Stimulated activated CD4-positive, alpha-beta T cell treated with anti-CD3 and anti-CD28 coated beads, TNF-alpha, amount 100 ng/mL, for 1 hour (primary cell): ENCODE data around the gene RAB3C.
"Not testable (repeated sequence)": the region's sequence is repeated elsewhere in the genome, so short reads cannot be mapped to it uniquely, and the experiment has no call there.

Source experiments
- DNase-seq, 3 donors: peaks; one replicate each; pipeline ENCODE4 v3.0.0-alpha.2; 2020; ENCODE audit warnings: low read depth in 3 of 3, low spot score in 1 of 3

RAB3C gene

GRCh38 chr5:58602889-58603288, 20.0 kb downstream of the RAB3C start:
- DNase-seq = not testable (repeated sequence)

DNA sequence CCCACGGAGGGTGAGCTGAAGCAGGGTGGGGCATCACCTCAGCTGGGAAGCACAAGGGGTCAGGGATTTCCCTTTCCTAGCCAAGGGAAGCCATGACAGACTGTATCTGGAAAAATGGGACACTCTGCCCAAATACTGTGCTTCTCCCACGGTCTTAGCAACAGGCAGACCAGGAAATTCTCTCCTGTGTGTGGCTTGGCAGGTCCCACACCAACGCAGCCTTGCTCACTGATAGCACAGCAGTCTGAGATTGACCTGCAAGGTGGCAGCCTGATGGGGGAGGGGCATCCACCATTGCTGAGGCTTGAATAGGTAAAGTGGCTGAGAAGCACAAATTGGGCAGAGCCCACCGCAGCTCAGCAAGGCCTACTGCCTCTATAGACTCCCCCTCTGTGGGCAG, 23.2 kb downstream of the RAB3C start:
- DNase-seq = no peak

- no peak for DNase-seq
Observed at GRCh38 chr5:58615972-58616371, 33.1 kb downstream of the RAB3C start.

DNA sequence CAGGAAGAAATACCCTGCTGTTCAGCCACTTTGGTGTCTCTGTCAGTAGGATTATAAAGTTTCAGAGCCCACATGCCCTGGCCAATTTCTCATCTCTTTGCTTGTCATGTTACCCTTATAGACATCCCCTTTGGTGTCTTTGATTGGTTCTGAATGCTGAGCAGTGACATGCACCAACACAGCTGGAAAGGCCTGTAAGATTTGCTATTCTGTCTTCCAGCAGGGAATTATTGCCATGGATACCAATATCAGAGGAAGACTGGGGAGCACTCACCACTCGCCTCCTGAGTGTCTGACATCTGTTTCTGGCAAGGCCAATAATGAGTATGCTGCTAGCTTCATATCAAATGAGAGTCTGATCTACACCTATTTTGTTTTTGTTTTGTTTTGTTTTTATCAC, 34.4 kb downstream of the RAB3C start:
- no peak for DNase-seq

DNA sequence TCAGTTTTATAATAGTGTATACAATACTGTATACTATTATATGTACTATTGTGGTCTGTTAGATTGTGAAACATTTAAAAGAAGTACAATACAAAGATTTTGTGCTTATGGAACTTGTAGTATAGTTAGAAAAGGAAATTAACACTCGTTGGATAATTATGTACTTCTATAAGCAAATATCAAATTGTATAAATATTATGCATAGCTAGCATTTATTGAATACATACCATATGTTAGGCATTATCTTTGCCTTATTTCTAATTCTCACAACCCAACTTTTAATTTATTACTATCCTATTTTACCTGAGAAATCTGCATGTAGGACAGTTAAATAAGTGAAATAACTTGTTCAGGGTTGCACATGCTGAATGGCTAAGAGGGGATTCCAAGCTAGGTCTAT, 37.5 kb downstream of the RAB3C start:
- DNase-seq = no peak

DNA sequence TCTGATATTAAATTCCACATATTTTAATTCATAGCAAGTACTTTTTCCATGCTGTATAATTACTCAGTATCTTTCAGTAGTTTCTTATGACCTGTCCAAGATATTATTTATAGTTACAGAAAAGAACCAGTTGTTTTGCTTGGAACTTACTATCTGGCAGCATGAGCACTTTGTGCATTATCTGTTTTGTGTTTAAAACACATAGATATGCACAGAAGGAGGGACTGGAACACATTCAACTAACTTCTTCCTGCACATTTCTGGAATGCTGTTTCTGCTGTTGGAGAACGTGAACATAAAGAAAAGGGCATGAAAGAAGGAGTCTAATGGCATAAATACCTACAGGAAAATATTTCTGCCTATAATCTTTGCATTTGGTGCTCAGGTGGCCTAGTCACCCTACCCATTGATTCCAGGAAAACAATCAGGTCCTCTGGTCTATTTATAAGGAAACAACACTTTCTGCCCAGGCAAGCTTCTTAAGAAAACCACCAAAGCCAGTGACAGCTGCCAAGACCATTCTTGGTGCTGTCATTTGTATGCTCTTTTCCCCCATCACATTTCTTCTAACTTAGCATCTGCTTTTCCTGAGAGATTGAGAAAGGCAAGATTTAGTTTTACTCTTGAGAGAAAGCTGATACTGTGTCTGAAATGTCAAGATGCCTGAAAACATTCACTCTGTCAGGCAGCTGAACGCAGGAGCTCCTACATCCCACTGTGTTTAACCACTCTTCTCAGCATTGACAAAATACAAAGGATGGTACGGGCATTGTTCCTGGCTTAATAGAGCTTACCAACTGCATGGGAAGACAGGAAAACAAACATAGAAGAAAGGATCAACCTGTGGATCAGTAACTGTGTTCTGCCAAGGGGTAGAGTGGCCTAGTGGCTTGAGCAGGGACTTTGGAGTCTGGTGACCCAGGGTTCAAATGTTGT, 40.3 kb downstream of the RAB3C start:
- no peak for DNase-seq

DNA sequence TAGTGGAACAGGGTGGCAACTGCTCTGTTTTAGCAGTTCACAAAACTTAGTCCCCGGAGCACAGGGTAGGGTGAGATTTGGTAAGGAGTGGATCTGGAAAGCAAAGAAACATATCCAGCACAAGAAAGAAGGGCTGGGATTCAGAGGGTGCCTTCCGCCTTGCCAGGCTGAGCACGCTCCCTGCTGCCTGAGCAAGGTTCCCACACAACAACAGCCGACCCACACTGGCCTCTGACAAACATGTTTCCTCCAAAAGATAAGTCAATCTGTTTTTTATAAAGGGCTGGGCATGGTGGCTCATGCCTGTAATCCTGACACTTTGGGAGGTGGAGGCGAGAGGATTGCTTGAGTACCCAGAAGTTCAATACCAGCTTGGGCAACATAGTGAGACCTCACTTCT, 45.8 kb downstream of the RAB3C start:
- DNase-seq = no peak

DNA sequence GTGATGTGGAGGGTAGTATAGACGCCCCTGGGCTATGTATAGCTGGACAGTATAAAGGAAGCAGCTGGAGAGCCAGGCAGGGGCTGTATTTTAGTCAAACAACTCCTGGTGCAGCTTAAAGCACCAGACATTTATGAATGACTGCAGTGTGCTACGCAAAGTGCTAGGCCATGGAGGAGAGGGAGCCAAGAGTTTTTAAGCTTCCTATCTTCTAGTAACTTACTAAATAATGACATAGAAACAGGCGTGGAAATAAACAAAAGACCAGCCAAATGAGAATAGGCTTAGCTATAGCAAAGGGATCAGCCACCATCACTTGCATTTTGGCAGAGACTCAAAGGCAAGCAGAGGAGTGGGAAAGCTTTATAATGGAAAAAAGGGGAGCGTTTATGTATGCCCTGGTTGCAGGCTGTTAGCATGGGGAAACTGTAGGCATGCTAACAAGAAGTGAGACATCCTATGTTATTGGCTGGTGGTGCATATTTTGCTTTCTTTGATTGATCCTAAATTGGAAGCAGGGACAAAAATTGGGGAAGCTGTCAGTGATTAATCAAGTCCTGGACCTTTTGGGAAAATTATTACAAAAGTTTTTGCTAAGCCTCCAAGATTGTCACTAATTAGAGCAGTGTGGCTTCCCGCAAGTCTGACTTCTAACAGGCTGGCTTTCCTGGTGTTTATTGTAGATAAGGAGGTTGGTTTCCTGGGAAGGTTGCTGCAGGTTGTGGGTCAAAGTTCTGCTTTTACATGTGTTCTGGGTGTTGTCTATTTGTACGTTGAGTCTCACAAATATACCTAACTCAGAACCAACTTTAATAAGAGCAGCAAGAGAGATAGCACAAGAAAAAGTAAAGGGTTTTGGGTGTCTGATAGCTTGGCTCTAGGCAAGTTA, 46.6 kb downstream of the RAB3C start:
- no peak for DNase-seq

DNA sequence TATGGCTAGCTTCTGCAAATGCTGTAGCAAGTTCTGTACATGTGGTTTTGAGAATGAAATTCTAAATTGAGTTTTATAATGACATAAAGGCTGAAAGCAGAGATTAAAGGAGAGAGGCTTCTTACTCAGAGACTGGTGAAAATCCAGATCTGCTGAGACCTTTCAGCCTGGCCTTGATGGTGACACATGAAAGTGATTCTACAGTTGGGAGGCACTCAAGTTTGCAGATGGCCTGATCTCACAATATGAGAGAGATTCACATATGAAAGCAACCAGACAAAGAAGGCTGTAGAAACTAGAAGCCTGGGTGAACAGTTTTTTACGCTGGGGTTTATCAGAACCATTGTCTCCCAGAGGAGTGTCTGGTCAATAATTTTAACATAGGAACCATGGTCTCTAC, 49.0 kb downstream of the RAB3C start:
- DNase-seq = no peak

- no peak for DNase-seq
Observed at GRCh38 chr5:58635416-58635815, 52.5 kb downstream of the RAB3C start.

- DNase-seq = no peak
Observed at GRCh38 chr5:58640011-58640410, 57.1 kb downstream of the RAB3C start.

GRCh38 chr5:58641533-58641932, 58.7 kb downstream of the RAB3C start:
- DNase-seq = no peak

- no peak for DNase-seq
Observed at GRCh38 chr5:58648846-58649245, 66.0 kb downstream of the RAB3C start.

DNA sequence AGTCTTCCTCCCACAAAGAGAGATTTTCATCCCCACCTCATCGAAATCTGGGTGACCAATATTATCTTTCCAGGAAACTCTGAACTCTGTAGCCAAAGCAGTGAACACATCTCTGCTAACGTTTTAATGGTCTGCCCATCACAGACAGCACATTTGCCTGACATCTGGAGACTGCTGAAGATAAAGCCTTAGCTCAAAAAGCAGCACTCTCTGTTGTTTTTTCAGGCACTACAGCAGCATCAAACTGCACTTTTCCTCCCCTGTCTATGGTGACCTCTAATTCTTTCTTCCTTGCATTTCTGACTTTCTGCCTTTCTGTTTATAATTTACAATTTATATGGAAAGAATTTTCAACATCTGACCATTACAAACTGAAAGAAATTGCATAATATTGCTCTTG, 66.8 kb downstream of the RAB3C start:
- no peak for DNase-seq

GRCh38 chr5:58653521-58653920, 70.6 kb downstream of the RAB3C start:
- DNase-seq = no peak

GRCh38 chr5:58666141-58666540, 83.3 kb downstream of the RAB3C start:
- no peak for DNase-seq

- DNase-seq = no peak
Observed at GRCh38 chr5:58666598-58667581, 84.0 kb downstream of the RAB3C start.

DNA sequence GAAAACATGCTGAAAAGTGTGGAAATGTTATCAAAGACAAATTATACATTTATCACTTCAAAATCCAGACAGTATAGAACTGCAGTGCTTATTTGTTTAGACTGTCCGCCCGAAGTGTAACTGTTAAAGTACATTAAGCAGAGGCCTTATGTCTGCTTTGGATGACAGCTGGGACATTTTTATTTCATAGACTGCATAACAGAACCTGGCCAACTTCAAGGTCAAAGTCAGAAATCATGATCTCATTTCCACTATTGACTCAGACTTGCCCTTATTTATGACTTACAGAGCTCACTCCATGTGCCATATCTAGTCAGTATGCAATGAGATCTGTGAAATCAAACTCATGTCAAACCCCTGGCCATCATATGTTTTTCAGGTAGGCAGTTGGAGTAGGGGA, 87.7 kb downstream of the RAB3C start:
- DNase-seq = no peak

DNA sequence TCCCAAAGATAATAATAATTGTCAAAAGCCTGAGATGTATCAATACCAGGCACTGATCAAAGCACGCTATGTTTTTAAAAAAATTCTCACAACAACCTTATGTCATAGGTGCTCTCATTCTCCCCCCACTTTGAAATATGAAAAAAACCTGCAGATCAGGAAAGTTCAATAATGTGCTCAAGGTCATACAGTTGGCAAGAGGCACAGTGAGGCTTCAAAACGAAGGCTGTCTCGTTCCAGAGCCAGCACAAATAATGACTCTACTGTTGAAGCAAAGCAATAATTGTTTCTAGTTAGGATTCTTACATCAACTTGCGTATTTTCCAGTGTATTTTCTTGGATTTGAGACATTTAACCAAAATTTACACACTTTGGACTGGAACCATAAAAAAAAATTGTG, 88.3 kb downstream of the RAB3C start:
- DNase-seq = no peak

- no peak for DNase-seq
Observed at GRCh38 chr5:58672521-58672920, 89.6 kb downstream of the RAB3C start.

GRCh38 chr5:58674070-58674469, 91.2 kb downstream of the RAB3C start:
- DNase-seq = no peak
